HG02885 (cell line): ENCODE measurements around the gene GPR183.

ENCODE experiments used
- ATAC-seq: cut with Tn5 transposase; IDR thresholded peaks from one replicate; pipeline ENCODE4 v1.9.1; 2021; ENCODE audit warnings: mild to moderate bottlenecking; ENCODE audit not compliant: unreplicated experiment, poor library complexity

GPR183 gene

DNA sequence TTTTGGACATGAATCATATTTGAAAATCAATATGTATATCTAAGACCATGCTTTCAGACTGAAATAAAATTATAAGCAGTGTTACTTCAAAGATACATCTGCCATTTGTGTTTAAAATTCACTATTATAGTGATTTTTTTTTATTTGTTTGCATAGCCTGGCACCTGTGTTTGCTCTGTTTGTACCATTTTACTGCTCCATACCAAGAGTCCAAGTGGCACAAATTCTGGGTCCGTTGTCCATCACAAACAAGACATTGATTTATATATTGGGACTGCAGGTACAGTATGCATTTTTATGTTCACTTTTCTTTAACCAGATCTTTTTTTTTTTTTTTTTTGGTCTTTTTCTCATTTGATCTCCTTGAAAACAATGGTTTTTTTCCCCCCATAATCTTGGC is 6.7 kb upstream of the GPR183 start:
- no peak for ATAC-seq

DNA sequence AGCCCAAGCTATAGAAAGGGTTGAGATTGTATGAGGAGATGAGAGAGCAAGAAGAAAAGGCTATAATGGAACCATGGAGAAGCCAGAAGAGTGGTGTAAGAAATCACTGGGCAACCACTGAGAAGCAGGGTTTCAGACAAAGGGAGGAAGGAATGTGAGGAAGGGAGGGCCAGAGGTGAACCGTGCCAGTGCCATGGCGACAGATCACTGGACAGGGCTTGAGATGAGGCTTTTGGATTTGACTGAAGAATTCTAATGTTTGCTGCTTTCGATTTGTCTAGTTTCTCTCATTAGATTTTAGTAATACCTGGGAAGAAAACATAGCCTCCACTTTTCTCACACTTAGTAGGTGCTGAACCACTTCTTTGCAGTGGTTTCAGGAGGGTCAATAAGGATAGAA is 6.3 kb upstream of the GPR183 start:
- no peak for ATAC-seq

DNA sequence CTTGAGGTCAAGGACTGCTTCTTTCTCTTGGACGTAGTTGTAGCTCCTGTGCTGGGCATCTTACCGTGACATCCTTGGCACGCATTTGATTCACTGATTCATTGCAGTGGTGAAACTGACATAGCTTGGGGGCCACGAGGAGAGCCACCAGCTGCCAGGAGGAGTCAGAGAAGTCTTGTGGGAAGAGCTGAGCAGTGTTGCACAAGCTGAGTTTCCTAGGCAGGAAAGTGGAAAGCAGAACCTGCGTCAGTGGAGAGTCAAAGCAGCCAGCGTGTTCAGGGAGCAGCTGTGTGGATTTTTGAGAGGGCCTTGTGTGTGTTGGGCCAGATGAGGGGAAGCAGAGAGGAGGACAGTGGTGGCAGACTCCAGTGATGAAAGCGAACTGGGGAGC is 5.3 kb upstream of the GPR183 start:
- no peak for ATAC-seq

DNA sequence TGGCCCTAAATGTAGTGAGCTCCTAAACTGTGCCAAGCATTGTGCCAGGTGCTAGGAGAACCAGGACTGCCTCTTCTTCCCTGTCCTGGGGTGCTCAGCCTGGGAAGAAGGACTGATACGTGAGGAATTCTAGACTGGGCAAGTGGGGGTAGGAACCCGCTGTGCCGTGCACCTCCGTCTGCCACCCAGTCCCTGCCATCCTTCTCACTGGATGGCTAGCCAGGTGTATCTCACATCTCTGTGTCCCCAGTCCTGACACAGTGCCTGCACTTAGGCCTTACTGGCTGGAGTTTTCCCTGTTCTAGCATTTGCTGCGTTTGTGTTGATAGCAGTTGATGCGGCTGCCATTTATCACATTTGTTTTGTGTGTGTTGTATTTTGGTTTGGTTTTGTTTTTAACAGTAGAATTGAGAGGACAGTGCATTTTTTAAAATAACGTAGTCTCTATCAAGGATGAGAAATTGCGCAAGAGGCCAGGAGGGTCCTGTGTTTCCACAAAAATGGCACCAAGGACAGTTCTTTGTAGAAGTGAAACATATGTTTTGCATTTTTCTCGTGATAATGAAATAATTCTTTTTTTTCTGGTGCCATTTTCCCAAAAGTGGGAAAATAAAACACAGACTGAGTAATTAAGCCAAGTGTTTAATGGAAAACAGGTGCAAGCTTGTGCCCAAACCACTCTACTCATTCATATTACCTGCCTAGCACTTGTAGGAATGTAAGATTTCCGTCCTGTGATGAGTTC is 4.7 kb upstream of the GPR183 start:
- ATAC-seq: no peak

DNA sequence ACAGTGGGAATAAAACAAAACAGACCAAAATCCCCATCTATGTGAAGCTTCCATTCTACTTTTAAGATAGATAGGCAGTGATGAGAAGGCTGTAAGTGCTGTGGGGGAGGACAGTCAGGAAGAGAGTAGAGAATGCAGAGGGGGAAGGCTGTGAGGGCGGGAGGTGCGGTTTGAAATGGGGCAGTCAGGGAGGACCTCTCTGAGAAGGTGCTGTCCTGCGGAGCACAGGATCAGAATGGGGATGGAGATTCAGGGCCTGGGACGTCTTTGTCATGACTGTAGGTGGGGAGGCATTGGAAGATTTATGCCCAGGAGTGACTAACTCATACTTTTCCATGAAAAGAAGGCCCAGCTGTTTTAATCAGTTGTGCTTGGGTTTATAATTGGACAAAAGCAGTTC is 3.9 kb upstream of the GPR183 start:
- no peak for ATAC-seq

DNA sequence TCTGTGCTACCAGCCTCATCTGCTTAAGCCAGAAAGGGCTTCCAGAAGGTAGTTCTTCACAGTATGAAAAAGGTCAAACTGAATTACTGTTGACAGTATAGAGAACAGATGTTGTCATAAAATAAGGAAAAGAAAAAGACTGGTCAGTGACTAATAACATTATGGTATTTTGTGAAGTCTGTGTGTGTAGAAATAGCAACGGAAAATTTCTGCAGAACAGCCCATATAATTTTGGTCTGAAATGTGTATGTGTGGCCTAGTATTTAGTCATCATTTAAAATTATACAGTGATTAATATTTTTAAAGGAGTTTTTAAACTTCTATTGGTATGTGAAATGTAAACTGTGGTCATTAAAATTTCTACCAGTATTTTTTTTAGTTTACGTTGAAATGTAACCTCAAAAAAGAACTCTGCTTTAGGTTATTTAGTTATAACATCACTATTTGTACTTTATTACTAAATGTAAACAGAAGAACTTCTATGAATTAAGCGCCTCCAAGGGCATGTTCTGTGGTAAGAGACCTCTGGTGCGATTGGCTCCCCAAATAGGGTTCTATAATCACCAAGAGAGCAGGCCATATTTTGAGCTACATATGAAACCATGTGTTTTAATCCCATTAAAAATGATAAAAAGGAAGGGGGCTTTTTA is 3.3 kb upstream of the GPR183 start:
- peak; percentile 62 for ATAC-seq

DNA sequence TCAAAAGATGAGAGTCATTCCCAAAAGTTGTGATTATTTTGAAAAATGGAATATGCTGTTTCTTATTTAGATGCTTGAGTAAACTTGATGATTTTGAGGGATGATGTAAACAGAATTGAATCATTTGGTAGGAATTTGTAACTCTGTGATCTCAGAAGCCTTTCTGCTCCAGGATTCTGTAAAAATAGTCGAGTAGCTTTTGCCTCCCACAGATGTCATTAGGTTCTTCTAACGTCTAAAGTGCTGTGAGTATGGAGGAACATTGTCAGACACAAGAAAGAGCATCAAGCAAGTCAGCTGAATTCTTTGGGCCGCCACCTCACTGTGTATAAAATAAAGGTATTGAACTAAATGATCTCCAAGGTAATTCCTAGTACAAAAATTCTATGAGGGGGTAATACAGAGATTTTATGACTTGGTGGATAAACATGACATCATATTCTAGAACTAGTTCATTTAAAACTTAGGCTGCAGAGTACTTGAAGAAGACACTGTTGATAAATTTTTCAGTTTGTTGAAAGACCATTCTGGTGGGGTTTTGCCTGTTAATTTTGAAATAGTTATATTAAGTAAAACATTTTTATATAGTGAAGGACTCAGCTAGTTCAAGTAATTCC is 1.4 kb upstream of the GPR183 start:
- no peak for ATAC-seq

DNA sequence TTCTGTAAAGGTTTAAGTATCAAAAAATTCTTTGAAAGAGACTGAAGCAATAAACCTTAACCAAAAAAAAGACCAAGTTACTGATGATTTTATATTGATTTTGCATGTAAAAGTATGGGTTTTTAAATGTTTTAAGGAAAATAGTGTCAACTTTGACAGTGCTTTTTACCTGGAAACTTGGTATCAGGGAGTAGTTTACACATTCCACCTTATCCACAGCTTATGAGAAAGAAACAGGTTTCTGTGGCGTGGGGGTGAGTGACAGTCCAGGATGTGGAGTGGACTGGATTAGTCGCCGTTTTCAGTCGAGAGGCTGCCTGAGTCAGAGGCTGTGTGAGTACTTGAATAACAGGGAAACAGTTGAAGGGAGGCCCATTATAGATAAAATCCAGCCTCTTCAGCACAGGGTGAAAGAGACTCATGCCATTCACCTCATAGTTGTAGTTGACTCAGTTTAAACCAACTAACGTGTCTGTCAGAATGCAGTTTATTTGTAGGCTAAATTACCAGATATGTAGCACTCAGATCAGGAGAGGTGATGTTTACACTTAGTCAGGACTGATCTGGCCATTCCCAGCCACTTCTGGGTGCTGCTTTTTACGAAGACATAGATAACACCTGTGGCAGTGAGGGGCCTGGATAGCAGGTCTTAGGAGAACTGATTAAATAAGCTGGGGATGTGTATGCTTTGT is 595 bp upstream of the GPR183 start:
- peak; percentile 46 for ATAC-seq

- ATAC-seq: no peak
Observed at GRCh38 chr13:99305566-99305965, 1.6 kb downstream of the GPR183 start.

GRCh38 chr13:99305158-99305557 is 2.0 kb downstream of the GPR183 start:
- no peak for ATAC-seq

DNA sequence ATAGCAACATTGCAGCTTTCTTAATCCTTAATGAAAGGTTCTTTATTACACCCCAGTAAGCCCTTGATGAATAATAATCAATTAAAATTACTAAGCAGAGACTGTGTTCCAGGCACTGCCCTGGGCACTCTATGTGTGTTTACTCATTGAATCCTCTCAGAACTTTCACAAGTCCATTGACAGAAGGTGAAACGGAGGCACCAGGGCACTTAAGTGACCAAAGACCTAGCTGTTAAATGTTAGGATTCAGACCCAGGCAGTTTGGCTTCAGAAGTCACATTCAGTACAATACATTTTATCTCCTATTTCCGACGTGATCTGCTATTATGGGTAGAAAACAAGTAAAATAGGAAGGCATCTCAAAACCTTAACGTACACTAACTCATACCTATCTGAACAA is 2.7 kb downstream of the GPR183 start:
- ATAC-seq: no peak

GRCh38 chr13:99303863-99304521 is 3.2 kb downstream of the GPR183 start:
- no peak for ATAC-seq

GRCh38 chr13:99302637-99303505 is 4.3 kb downstream of the GPR183 start:
- no peak for ATAC-seq

- ATAC-seq: peak; percentile 24
Observed at GRCh38 chr13:99301913-99302636, 5.1 kb downstream of the GPR183 start.

- no peak for ATAC-seq
Observed at GRCh38 chr13:99301056-99301838, 6.0 kb downstream of the GPR183 start.

GRCh38 chr13:99299920-99300341 is 7.3 kb downstream of the GPR183 start:
- no peak for ATAC-seq

GRCh38 chr13:99299256-99299919 is 7.8 kb downstream of the GPR183 start:
- no peak for ATAC-seq

DNA sequence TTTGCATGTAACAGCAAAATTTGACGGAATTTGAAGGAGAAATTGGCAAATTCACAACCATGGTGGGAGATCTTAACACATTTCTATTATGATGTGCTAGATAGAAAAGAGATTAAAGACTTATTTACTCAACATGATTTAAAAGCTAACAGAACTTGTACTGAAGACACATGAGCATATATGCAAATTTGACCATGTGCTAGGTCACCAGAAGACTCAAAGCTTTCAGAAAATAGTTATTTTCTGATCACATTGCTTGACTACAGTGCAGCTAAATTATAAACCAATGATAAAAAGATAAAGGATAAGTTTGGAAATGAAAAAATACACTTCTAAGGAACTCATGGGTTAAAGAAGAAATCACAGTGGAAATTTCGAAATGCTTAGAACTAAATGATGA is 9.1 kb downstream of the GPR183 start:
- no peak for ATAC-seq
